Activated T-cell treated with anti-CD3 and anti-CD28 coated beads, Interleukin-2, amount 50 U/mL, for 4 hours (primary cell): Measurements from ENCODE around the gene MAP2K7. TPM values are rescaled to one million over a fixed set of nuclear protein-coding genes. Genes with fewer than 3 reads are reported as not detected.
A peak's percentile ranks its signal among the peaks of the same experiment; 100 is the strongest.

Source experiments
- ATAC-seq, 2 donors: fragments of 200-7000 bp; cut with Tn5 transposase; one replicate each; pipeline ENCODE4 v1.10.0; 2021
- DNase-seq: peaks from one replicate; pipeline ENCODE4 v3.0.0-alpha.2; 2020
- H3K27me3 Mint-ChIP-seq: one replicate; pipeline ENCODE4 v1.8.0; 2021; ENCODE audit warnings: low read depth, mixed read lengths
- H3K36me3 Mint-ChIP-seq: one replicate; pipeline ENCODE4 v1.8.0; 2022; ENCODE audit warnings: mixed read lengths; ENCODE audit not compliant: insufficient read depth
- H3K4me1 Mint-ChIP-seq: one replicate; pipeline ENCODE4 v1.8.0; 2021; ENCODE audit warnings: low read depth, mixed read lengths
- H3K4me3 Mint-ChIP-seq: one replicate; pipeline ENCODE4 v1.8.0; 2021; ENCODE audit warnings: mild to moderate bottlenecking, moderate library complexity, mixed read lengths
- H3K9me3 Mint-ChIP-seq: one replicate; pipeline ENCODE4 v1.8.0; 2021; ENCODE audit warnings: mixed read lengths
- total RNA-seq, 3 donors: library from RNA; stranded (reverse); gene quantifications; one replicate each; pipeline ENCODE4 v1.2.1, GENCODE V29; 2021

Gene MAP2K7
- total RNA-seq, 3 donors from 2014 or later, result 40.4 to 44.0 (median 43.3) TPM

DNA sequence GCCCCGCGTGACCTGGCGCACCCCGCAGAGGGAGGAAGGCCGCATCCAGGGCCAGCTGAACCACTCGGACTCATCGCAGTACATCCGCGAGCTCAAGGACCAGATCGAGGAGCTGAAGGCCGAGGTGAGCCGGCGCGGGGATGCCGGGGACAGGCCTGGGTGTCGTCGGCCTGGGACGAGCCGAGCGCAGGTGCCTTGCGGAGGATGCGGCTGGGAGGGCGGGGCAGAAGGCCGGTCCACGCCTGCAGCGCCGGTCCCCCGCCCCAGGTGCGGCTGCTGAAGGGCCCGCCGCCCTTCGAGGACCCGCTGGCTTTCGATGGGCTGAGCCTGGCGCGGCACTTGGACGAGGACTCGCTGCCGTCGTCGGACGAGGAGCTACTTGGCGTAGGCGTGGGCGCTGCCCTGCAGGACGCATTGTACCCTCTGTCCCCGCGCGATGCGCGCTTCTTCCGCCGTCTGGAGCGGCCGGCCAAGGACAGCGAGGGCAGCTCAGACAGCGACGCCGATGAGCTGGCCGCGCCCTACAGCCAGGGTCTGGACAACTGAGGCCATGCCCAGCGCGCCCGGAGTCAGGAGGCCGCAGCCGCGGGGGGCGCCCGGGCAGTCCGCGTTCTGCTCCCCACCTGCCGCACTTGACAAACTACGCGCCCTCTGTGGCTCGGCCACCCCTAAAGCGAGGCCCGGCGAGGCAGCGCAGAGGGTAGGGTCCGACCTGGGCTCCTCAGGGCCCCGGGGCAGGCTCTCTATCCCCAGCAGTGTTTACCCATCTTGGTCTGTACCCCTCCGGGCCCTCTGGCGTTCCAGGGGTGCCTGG lies 40.3 kb upstream of the MAP2K7 start:
- H3K36me3 Mint-ChIP-seq, result no peaks in the 10 kb centered on the region
- H3K4me1 Mint-ChIP-seq, result peaks cover 19% of the 10 kb centered on the region
- H3K27me3 Mint-ChIP-seq, result peaks cover 16% of the 10 kb centered on the region
- no peak overlapping the region for H3K4me3 Mint-ChIP-seq
- no peak for ATAC-seq
- no peaks in the 10 kb centered on the region for H3K9me3 Mint-ChIP-seq
- no peak for DNase-seq

DNA sequence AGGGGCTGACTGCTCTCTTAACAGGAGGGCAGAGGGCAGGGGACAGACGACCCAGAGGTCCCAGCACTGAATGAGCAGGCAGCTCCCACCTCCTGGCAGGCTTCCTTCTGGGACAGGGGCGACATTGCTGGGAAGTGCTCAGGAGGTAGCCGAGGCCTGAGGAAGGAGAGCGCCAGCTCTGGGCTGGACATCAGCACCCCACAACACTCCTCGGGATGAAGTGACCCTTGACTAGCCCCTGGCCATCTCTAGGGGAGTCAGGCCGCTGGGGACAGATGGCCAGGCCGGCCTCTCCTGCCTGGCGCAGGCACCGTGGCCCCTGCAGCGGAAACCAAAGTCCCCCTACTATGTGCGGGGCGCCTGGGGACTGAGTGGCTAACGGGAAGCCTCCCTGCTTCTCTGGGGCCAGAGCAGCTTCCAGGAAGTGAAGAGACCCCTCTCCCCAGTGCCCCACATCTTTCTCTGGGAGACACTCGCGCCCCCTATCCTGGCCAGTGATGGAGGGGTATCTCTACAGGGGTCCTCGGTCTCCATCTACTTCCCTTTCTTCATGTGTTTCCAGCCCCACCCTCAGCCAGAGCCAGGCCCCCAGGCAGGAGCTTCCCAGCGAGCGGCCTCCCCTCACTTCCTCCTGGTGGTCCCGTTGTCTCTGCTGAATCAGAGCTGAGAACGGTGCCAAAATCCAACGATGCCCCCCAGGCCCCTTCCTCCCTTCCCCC lies 39.5 kb upstream of the MAP2K7 start:
- no peak overlapping the region for H3K4me3 Mint-ChIP-seq
- no peaks in the 10 kb centered on the region for H3K9me3 Mint-ChIP-seq
- H3K4me1 Mint-ChIP-seq, result peaks cover 23% of the 10 kb centered on the region
- no peak for ATAC-seq
- no peaks in the 10 kb centered on the region for H3K36me3 Mint-ChIP-seq
- DNase-seq, result no peak
- peaks cover 15% of the 10 kb centered on the region for H3K27me3 Mint-ChIP-seq

DNA sequence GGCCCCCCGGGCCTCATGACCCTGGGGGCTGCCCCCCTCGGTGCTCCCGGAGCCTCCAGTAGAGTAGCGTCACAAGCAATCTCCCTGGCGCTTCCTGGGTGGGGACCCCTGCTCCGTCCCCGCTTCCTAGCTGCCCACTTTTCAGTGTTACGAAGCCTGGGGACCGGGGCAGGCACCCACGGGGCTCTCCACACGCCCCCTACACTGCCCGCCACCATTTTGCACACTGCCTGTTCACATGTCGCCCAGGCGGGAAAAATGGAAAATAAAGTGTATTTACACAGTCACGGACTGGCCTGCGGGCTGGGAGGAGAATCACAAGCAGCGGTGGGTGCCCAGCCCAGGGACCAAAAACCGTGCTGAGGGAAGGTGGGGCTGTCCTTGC lies 39.0 kb upstream of the MAP2K7 start:
- Mint-ChIP-seq H3K4me3 (no peak overlapping the region), H3K4me1 (peaks cover 23% of the 10 kb centered on the region), H3K27me3 (peaks cover 15% of the 10 kb centered on the region), H3K36me3 (no peaks in the 10 kb centered on the region), H3K9me3 (no peaks in the 10 kb centered on the region)
- ATAC-seq, result no peak
- no peak for DNase-seq

DNA sequence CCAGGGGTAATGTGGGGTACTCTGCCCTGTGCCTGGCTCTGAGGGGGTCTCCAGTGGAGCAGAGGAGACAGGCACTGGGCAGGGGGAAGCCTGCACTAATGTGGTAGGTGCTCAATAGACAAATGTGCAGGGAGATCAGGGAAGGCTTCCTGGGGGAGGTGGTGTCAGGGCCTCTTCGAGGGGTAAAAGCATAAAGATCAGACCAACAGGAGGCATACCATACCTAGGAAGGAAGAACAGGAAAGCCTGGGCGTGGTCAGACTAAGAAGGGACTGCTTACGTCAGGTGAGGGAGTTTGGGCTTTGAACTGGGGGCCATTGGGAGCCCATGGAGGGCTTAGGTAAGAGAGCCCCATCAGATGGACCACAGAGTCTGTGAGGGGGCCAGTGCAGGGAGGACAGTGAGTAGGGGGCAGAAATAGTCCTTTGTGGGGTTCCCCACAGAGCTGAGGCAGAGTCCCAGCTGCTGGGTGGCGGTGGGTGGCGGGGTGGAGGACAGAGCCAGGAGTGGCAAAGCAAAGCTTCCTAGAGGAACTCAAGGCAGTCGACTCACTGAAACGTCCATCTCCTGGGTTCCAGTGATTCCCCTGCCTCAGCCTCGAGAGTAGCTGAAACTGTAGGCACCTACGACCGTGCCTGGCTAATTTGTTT lies 38.3 kb upstream of the MAP2K7 start:
- no peaks in the 10 kb centered on the region for H3K36me3 Mint-ChIP-seq
- H3K4me1 Mint-ChIP-seq, result peaks cover 25% of the 10 kb centered on the region
- no peaks in the 10 kb centered on the region for H3K9me3 Mint-ChIP-seq
- ATAC-seq, result no peak
- peaks cover 15% of the 10 kb centered on the region for H3K27me3 Mint-ChIP-seq
- DNase-seq, result no peak
- peak overlapping the region; percentile 25 for H3K4me3 Mint-ChIP-seq

DNA sequence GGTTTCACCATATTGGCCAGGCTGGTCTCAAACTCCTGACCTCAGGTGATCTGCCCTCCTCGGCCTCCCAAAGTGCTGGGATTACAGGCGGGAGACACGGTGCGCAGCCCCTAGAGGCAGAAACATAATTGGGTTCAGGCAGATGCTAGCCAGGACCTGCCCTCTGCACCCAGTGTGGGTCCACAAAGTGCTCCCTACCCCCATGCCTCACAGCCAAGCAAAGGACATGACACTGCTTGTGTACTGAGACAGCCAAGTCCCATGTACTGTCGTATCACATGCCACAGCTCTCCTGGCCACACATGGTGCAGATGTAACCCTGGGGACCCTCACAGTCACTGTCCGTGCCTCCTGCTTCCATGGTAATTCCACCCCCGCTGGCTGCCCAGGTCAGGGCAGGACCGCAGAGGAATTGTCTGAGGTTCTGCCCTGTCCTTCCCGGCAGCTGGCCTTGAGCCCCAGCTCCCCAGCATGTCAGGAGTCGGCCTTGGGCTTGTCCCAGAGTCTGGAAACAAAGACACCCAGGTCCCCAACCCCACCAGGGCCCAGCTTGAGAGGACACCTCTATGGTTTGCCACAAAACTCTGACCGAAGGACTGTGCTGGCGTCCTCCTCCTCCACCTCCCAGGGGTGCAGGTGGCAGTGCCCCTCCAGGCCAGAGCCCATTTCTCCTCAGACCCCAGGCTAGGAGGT lies 37.1 kb upstream of the MAP2K7 start:
- DNase-seq (no peak), ATAC-seq (no peak)
- Mint-ChIP-seq H3K27me3 (peaks cover 13% of the 10 kb centered on the region), H3K9me3 (no peaks in the 10 kb centered on the region), H3K36me3 (no peaks in the 10 kb centered on the region), H3K4me3 (no peak overlapping the region), H3K4me1 (peaks cover 25% of the 10 kb centered on the region)

DNA sequence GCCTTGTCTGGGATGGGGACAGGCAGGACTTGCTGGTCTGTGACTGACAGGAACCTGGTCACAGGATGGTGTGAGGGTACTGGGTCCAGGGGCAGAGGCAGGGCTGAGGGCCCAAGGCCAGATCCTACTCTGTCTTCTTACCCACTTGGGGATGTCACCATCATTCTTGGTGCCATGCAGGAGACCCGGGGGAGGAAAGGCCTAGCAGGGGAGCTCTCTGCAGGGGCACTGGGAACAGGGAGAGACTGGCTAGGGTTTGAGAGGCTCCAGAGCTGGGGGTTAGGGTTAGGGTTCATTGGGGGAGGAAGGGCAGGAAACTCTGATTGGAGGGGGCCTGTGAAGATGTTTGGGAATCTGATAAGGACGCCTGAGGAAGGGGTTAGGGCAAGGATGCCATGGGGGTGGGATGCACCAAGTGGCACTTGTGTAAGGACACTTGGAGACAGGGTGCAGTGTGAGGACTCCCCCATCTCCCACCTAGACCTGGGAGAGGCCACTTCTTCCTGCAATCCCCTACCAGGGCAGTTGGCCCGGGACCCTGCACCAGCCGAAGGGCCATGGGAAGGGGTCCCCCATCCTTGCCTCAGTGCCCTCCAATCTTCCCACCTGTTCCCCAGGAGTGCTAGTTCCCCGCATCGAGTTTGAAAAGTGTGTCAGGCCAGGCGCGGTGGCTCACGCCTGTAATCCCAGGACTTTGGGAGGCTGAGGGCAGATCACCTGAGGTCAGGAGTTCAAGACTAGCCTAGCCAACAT lies 36.4 kb upstream of the MAP2K7 start:
- DNase-seq, result no peak
- Mint-ChIP-seq H3K27me3 (peaks cover 20% of the 10 kb centered on the region), H3K9me3 (no peaks in the 10 kb centered on the region), H3K36me3 (no peaks in the 10 kb centered on the region), H3K4me1 (peaks cover 28% of the 10 kb centered on the region), H3K4me3 (no peak overlapping the region)
- no peak for ATAC-seq

DNA sequence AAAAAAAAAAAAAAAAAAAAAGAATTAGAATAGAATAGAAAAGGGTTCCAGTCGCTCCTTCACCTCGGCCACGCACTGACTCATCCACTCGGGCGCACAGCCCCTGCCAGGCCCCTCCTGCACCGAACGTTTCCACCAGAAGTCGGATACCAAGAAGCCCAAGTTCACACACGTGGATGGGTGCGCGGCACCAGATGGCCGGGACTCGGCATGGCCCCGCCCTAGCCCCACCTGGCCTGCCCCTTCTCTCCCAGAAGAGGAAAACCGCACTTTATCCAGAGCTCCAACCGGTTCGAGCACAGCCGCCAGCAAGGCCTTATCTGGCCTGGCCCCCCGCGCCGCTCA lies 35.4 kb upstream of the MAP2K7 start:
- peak overlapping the region; percentile 73 for H3K4me3 Mint-ChIP-seq
- no peak for DNase-seq
- H3K4me1 Mint-ChIP-seq, result peaks cover 28% of the 10 kb centered on the region
- peaks cover 27% of the 10 kb centered on the region for H3K27me3 Mint-ChIP-seq
- no peak for ATAC-seq
- no peaks in the 10 kb centered on the region for H3K36me3 Mint-ChIP-seq
- H3K9me3 Mint-ChIP-seq, result no peaks in the 10 kb centered on the region

DNA sequence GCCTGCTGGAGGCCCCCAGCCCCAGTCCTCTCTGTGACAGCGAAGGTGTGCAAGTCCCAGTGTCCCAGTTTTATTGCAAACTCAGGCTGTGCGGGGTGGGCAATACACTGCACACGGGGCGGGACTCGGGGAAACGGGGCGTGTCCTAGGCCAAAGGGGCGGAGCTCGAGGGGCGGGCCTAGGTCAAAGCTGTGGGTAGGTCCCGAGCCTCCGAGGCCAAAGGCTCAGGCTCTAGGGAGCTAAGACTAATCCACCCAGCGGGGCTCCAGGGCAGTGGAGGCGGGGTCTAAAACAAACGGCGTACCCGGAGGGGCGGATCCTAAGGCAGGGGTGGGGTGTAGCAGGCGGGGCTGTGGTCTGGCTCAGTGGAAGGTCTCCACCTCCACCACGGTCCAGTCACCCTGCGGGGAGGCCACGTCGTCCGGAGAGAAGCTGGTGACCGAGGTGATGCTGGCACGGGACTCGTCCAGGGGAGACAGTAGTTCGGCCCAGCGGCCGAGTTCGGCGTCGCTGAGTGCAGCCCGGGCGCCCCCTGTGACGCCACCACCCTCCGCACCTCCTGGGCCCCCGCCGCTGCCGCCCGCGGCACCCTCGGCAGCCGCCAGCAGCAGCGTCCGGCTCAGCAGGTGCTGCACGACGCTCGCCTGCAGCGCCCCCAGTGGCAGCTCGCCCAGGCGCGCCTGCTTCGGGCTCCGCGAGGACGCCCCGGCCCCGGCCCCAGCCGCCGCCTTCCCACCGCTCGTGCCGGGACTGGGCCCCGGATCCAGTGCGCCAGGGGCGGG lies 34.8 kb upstream of the MAP2K7 start:
- peak; percentile 80 for ATAC-seq
- H3K36me3 Mint-ChIP-seq, result no peaks in the 10 kb centered on the region
- H3K4me3 Mint-ChIP-seq, result peak overlapping the region; percentile 73
- peaks cover 30% of the 10 kb centered on the region for H3K27me3 Mint-ChIP-seq
- peaks cover 30% of the 10 kb centered on the region for H3K4me1 Mint-ChIP-seq
- DNase-seq, result peak; percentile 77
- no peaks in the 10 kb centered on the region for H3K9me3 Mint-ChIP-seq

DNA sequence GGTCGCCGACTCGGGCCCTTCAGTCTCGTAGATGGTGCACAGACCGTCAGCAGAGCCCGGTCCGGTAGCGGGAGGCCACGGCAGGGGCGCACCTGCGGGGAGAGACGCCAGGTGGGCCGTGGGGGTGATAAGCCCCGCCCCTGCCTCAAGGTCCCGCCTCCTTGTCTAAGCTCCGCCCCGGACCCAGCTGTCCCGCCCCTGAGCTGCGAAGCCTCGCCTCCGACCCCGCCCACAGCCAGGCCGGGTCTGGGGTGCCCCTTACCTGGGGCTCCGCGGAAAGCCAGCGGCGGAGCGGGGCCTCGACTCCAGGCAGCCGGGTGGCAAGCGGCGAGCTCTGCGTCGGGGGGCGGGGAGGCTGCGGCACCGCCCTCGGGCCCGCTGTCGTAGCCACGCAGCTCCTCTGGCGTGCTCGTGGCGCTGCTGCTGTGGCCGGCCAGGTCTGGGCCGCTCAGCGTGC lies 34.2 kb upstream of the MAP2K7 start:
- peak; percentile 65 to 69 for ATAC-seq
- Mint-ChIP-seq H3K9me3 (no peaks in the 10 kb centered on the region), H3K4me3 (peak overlapping the region; percentile 70), H3K36me3 (no peaks in the 10 kb centered on the region), H3K27me3 (peaks cover 30% of the 10 kb centered on the region), H3K4me1 (peaks cover 30% of the 10 kb centered on the region)
- DNase-seq, result peak; percentile 82

DNA sequence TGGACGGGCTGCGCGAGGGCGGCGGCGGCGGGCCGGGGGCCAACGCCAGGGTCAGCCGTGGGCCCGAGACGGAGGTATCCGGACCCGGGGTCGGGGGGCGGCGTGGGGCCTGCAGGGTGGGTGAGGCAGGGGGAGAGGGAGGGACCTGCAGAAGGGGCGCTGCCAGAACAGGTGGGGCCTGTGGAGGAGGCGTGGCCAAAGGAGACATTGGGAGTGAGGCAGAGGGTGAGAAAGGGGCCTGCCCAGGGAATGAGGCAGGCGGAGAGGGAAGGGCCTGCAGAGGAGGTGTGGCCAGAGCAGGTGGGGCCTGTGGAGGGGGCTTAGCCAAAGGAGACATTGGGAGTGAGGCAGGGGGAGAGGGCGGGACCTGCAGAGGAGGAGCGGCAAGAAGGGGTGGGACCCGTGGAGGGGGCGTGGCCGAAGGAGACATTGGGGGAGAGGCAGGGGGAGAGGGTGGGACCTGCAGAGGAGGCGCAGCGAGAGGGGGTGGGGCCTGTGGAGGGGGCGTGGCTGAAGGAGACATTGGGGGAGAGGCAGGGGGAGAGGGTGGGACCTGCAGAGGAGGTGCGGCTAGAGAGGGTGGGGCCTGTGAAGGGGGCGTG lies 33.7 kb upstream of the MAP2K7 start:
- Mint-ChIP-seq H3K9me3 (no peaks in the 10 kb centered on the region), H3K36me3 (no peaks in the 10 kb centered on the region), H3K27me3 (peaks cover 29% of the 10 kb centered on the region), H3K4me1 (peaks cover 29% of the 10 kb centered on the region), H3K4me3 (peak overlapping the region; percentile 56)
- DNase-seq (peak; percentile 49), ATAC-seq (peak; percentile 6 to 13)

DNA sequence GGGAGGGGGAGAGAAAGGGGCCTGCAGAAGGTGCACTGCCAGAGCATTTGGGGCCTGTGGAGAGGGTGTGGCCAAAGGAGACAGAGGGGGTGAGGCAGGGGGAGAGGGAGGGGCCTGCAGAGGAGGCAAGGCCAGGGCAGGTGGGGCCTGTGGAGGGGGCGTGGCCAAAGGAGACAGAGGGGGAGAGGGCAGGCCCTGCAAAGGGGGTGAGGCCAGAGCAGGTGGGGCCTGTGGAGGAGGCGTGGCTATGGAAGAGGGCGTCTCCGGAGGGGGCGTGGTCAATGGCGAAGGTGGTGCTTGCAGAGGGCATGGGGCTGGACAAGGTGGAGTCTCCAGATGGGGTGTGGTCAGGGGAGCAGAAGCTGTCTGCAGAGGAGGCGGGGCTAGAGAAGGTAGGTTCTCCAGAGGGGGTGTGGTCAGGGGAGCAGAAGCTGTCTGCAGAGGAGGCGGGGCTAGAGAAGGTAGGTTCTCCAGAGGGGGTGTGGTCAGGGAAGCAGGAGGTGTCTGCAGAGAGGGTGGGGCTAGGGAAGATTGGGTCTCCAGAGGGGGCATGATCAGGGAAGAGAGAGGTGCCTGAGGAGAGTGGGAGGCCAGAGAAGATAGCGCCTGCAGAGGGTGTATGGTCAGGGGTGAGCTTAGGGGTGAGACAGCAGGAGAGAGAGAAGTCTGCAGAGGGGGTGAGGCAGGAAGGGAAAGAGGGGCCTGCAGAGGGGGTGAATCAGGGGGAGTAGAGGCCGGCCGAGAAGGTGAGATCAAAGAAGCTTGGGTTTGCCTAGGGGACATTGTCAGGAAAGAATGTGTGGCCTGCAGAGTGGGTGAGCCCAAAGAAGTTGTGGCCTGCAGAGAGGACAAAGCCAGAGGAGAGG lies 32.9 kb upstream of the MAP2K7 start:
- Mint-ChIP-seq H3K4me3 (peak overlapping the region; percentile 47), H3K27me3 (peaks cover 25% of the 10 kb centered on the region), H3K9me3 (no peaks in the 10 kb centered on the region), H3K36me3 (no peaks in the 10 kb centered on the region), H3K4me1 (peaks cover 22% of the 10 kb centered on the region)
- DNase-seq (no peak), ATAC-seq (no peak)
